HG03097 (cell line): Measurements from ENCODE around the gene DNAJB1.

ENCODE experiments used
- ATAC-seq: cut with Tn5 transposase; IDR thresholded peaks from one replicate; pipeline ENCODE4 v1.9.1; 2021; ENCODE audit not compliant: unreplicated experiment, low FRiP score

DNAJB1 gene

DNA sequence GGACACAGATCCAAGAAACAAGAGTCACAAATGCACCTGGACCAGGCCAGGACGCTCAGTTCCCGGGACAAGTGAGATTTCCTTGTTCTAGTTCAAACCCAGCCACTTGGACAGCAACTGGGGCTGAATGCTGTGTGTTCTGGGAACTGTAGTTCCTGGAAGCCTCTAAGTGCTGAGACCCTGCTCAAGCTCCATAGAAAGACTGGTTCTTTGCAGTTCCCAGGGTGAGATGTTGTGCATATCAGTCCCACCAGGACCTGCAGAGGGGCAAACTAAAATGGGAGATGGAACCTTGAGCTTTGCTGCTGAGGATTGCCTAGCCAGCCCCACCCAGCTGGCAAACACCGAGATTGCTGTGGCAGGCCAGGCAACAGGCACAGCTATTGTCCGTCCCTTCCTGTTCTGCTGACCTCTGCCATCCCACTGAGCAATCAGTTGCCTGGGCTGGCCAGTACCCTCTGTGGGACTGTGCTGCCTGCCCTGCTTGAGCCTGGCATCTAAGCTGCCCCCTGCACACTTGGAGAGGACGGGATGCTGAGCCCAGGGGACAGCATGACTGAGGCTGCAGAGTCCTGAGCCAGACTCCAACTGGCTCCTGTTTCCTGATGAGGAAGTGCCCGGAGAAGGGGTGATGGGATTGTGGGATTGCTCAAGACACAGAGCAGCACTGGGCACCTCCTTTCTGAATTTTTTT is 20.8 kb downstream of the DNAJB1 start:
- ATAC-seq, result no peak

DNA sequence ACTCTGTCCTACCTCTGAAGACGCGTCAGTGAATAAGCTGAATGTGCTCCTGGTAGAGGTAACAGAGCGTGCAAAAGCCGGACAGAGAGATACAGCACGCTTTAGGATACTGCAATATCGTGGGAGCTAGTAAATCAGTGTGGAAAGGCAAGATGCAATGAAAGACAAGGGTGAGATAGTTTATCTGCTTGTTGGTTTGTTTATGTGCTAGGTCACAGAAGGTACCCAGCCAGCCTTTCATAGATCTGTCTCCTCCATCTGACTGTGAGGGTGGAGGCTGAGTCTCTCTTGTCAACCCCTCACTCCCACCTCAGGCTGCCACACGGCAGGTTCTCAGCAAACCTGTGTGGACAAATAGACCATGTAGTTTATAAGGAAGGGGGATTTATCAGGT is 21.4 kb downstream of the DNAJB1 start:
- no peak for ATAC-seq

DNA sequence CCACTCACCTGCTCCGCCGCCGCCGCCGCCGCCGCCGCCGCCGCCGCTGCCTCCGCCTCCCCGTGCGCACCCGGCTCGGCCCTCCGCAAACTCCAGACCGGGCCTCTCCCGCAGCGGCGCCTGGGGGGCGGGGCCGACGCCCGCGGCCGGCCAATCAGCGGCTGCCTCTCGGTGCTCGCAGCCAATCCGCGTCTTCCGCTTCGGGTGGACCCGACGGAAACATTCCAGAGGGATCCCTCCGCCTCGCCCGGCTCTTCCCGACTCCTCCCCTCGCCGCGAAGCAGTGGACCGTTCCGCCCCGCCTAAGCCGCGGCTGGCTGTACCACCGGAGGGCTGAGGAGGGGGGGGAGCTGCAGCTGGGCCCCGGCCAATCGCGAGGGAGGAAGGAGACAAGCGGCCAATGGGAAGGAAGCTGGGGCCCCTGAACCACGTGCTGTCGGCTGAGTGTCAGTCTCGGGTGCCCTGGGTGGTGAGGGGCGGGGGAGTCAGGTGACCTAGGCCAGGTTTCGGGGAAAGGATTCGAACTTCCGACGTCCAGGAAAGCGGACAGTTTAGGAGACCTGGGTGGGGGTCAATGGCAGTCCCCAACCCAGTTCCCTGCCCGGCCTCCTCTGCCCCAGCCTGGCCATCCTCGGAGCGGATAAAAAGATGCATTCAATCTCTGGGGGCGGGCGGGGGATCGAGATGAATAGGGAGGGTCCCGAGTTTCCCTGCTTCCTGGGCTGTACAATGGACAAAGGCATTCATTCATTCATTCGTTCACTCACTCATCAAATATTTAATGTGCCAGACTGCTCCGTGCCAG is 22.0 kb downstream of the DNAJB1 start, which contains the start of gene GIPC1:
GIPC1 (minus strand) TSS at position 99 of the 805 bp plus-strand sequence. CDS start 13,151 bp downstream, outside the sequence.
- peak; percentile 59 for ATAC-seq

DNA sequence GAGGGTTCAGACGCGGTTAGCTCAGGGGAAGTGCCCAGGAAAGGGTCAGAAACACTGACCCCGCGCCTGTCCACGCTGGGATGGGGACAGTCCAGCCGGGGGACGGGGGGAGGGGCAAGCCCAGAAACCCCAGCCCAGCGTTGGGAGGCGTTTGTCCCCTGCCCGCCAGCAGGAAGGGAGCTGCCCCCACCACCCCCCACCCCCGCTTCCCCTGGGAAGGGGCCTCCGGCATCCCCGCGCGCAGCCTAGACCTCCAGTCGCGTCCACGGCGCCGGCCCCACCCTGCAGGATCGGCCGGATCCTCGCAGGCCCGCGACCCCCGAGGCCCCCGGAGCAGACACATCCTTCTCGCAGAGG is 22.5 kb downstream of the DNAJB1 start:
- ATAC-seq, result peak; percentile 20

DNA sequence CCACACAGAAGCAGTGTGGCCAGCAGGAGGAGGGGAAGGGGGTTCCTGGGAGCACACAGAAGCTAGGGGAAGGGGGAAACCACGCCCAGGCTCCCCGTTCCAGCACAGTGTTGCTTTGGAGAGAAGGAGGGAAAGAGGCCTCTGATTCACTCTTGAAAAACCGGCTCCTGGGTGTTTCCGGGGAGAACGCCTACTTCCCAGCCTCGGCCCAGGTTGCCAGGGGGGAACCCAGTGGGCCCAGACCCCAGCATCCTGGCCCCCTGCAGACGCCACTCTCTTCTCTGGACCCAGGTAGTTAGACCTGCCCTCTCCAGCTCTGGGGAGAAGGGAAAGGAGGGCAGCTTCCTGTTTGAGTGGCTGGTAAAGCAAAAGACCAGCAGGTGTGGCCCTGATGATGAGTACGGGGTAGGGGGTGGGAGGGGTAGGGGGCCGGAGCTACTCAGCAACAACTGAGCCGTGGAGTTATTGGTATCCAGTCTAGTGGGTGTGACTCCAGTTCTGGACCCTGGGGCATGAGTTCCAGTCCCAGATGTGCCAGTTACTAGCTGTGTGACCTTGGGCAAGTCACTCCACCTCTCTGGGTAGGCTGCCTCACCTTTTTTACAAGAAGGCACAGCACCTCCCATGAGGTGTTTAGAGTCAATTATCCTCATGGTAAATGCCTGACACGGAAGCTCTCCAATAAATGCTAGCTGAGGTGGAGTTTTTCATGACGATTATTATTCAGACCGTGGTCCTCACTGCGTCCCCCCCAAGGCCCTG is 23.1 kb downstream of the DNAJB1 start:
- ATAC-seq, result no peak

DNA sequence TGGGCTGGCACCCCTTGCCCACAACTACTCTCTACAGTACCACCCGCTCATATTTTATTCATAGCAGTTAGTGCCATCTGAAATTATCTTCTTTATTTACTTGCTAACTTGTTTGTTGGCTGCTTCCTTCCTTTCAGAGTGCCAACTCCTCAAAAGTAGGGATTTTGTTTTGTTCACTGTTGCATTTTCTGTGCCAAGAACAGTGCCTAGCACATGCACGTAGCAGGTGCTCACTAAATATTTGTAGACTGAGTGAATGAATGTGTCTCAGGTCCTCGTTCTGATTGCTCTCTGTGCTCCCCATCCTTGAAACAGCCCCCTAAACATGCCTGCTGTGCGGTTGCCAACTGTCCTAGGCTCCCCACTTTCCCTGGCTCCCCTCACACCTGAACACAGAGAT is 23.8 kb downstream of the DNAJB1 start:
- ATAC-seq, result no peak

DNA sequence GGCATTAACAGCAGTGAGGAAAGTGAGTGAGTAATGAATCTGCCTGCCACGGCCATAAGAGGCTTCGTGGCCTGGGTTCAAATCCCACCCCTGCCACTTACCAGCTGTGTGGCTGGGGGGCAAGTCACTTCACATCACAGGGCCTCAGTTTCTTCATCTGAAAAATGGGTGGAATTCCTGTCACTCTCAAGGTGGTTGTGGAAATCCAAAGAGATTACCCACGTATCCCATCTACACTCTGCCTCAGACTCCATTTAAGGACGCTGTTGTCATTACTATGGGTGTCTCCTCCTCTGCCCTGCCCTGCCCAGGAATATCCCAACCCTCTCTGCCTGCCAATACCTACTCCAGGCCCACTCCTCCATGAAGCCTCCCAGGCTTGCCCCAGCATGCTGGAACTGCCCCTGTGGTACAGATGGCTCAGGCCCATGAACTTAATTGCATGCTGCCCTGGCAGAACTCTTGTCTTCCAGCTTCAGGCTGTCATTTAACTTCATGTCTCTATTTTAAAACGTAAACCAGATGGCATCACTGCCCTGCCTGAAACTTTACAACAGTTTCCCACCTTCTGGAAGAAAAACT is 25.4 kb downstream of the DNAJB1 start:
- no peak for ATAC-seq

DNA sequence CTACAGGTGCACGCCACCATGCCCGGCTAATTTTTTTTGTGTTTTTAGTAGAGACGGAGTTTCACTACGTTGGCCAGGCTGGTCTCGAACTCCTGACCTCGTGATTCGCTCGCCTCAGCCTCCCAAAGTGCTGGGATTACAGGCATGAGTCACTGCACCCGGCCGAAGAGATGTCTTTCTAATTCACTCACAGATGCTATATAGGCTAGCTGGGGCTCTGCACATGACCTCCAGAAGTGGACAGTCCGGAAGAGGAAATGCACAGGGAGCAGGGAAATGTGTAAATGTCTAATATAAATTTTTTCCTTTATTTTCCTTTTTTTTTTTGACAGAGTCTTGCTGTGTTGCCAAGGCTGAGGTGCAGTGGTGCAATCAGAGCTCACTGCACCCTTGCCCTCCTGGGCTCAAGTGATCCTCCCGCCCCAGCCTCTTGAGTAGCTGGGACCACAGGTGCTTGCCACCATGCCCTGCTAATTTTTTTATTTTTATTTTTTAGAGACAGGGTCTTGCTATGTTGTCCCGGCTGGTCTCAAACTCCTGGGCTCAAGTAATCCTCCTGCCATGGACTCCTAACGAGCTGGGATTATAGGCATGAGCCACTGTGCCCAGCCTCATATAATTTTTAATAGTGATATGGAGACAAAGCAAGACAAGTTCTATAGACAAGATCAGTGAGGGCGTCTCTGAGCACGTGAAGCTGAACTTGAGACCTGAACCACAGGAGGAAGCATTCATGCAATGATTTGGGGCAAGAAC is 30.6 kb downstream of the DNAJB1 start:
- ATAC-seq, result no peak

DNA sequence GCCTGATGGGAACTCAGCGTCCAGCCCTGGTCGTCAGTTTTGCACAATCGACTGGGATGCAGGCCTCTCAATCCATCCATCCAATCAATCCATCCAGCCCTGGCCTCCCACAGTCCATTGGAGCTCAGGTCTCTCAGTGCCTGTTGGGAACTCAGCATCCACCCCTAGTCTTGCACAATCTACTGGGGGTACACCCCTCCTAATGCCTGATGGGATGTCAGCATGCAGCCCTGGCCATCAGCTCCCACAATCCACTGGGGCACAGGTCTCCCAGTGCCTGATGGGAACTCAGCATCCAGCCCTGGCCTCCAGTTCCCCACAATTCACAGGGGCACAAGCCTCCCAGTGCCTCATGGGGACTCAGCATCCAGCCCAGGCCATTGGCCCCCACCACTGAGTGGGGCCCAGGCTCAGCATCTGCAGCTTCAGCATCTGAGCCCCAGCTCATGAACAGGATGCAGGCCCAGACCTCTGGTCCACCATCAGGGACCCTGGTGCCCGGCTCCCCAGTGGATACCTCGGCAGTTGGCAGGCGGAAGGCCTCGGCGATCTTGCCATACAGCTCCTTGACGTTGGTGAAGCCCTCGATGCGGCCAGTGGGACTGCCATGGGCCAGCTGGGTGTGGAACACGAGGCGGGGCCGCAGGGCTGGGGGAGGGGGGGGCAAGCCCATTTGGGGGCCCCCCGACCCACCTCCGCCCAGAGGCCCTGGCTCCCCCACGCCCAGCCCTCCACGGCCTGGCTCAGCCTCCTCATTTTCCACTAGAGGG is 35.8 kb downstream of the DNAJB1 start:
- no peak for ATAC-seq

DNA sequence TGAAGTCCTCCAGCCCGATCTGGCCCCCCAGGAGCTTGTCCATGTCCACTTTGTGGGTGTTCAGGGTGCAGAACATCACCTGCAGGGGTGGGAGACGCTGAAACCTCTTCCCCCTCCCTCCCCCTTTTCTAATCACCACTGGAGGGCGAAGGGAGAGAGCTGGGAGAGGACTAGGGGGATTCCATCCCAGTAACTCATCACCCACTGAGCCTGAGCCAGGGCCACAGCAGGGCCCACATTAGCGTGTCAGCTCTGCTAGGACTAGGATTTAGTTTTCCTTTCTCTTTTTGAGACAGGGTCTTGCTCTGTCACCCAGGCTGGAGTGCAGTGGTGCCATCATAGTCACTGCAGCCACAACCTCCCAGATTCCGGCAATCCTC is 37.5 kb downstream of the DNAJB1 start:
- no peak for ATAC-seq

DNA sequence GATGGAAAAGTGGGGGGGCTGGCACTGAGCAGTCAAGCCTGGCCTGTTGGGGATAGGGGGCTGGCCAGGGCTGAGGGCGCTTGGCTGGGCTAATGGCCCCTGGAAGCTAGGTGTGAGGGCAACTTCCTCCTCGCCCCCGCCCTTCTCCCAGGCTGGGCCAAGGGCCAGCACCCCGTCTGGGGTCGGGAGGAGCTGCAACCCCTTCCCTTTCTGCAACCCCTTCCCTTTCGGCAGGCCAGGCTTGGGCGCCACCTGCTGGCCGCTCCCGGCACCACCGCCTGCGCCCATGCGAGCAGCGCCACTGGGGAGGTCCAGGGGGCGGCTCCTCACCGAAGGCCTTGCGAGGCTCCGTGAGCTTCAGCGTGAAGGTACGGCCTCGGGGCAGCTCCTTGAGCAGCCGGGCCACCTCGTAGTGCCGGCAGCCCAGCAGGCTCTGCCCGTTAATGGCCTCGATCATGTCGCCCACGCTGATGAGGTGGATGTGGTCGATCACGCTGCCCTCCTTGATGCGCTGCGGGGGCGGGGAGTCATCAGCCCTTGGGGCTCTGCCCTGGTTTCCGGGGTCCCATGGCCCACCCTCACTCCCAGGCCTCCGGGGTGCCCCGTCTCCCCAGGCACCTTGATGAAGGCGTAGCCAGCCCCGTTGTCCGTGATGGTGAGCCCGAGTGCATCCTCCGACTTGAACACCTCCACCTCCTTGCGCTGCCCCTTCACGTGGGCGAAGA is 38.1 kb downstream of the DNAJB1 start:
- no peak for ATAC-seq

DNA sequence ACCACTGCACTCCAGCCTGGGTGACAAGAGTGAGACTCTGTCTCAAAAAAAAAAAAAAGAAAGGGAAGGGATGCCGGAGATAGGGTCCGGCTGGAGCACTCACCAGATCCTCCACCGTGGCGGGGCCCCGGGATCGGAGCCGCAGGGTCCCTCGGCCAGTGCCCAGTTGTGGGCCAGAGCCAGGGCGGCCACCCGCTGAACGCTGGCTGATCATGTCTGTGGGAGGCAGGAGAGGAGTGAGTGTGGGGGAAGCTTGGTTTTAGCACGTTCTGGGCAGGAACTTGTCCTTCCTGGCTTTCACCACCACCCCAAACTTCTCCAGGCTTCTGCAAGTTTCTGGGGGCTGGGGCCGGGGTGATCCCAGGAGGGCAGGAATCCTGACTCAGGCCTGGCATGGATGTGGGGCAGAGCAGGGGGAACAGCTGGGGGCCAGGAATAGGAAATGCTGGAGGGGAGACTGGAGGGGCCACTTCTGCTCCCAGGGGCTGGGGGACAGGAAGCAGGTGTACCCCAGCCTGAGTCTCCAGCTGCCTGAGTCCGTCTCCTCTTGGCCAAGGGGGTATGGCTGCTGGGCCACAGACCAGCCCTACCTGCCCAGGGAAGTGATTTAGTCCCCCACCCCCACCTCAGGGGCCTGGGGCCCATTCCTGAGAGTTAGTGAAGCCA is 38.8 kb downstream of the DNAJB1 start:
- ATAC-seq, result no peak

DNA sequence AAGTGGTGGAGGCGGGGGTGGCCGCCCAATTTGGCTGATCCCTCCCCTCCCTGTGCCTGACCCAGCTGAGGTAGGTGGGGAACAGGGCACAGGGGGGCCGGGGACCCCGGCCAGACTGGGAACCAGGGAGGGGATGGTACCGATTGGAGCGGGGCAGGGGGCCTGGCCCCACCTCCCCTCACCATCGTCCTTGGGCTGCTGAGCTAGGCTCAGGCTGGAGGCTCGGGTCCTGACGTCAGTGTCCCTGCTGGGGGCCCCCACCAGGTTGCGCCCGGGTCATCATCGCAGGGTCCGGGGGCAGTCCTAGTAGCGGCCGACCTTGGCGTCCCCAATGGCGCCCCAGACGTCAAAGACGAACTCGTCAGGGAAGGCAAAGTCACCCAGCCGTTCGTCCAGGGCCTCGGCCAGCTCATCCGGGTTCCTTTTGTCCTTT is 40.1 kb downstream of the DNAJB1 start:
- ATAC-seq, result no peak

DNA sequence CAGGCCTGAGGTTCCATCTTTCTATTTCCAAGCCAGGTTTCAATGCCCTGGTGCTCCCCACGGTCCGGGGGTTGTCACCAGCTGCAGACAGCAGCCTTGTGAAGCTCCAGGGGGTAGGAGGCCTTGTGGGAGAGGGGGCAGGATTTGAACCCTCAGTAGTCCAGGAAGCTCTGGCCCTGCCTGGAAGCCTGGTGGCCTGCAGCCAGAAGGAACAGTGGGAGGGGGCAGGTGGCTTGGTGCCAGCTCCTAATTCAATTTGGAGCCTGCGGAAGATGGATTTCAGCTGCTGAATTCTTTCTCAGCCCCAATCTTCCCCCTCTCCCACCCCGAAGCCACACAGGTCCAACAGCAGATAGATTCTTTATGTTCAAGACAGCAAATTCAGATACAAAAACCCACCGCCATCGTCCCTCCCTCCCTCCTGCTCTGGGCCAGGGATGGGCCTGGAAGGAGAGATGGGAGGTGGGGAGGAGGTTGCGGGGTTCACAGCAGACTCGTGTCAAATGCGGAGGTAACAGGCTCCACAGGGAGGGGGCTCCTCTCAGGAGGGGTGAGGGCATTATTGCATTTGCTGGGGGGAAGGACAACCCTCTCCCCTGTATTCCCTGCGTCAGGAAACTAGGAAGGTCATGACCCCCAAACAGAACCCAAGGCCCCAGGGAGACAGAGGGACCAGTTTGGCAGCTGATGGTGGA is 40.6 kb downstream of the DNAJB1 start:
- no peak for ATAC-seq

DNA sequence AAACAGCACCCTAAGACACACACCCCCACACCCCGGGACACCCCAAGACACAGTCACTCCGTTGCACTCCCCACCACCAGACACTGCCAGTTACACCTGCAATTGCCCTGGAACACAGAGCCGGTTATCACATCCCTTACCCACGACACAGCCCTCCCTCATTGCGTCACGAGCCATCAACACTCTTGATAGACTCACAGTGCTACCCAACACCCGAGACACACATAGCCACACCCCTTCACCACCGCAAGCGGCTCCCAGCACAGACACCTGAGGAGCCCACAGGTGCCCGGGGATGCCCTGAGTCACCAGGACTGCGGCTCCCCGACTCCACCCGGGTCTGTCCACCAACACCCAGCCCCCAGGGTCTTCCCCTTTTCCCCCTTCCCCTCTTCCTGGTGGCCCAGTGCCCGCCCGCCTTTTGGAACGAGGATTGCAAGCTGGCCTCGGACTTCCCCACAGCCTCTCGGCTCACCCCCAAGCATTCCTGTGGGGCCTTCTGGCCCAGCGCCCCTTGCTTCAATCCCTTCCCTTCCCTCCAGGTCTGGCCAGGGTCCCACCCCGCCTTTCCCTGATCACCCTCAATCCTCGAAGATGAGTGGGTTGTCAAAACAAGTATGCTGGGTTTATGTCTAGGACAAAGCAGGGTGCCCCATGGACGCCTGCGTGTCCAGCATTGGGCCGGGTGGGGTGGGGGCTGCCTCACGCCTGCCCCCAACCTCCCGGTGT is 41.4 kb downstream of the DNAJB1 start:
- no peak for ATAC-seq

DNA sequence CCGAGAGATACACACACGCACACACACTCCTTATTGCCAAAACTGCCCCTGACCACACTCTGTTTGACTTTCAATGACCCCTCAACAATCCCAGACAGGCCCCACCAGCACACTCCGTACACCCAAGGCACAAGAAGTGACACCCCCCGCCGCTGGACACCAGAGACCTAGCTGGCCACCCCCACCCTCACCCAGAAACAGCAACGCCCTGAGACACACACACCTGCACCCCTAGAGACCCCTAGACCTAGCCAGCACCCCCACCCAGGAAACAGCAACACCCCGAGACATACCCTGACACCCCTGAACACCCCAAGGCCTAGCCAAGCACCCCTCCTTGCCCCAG is 41.9 kb downstream of the DNAJB1 start:
- ATAC-seq, result no peak
